ENCODE measurements around the gene BPIFB3. TPM values are rescaled to one million over a fixed set of nuclear protein-coding genes. Genes with fewer than 3 reads are reported as not detected.

BPIFB3 gene
- total RNA-seq, 1 donor from 2014 or later, result not detected

- no peak for TF ChIP-seq CTCF (IDR thresholded peaks at IDR 0.05)
- TF ChIP-seq EZH2 (IDR thresholded peaks at IDR 0.05), result no peak
- no peak for TF ChIP-seq EZH2phosphoT487 (IDR thresholded peaks at IDR 0.05)
- no peaks in the 10 kb centered on the region for H3K9me3 Mint-ChIP-seq
These were observed 26.6 kb upstream of the BPIFB3 start for GRCh38 chr20:33026779-33027759.

GRCh38 chr20:33027769-33028751 is 25.6 kb upstream of the BPIFB3 start:
- H3K9me3 ChIP-seq (ENCODE audit: low read depth), result no peaks in the 10 kb centered on the region
- peaks cover 24% of the 10 kb centered on the region for H3K27me3 ChIP-seq
- Mint-ChIP-seq H3K27ac (no peak overlapping the region), H3K4me3 (no peak overlapping the region), H3K36me3 (no peaks in the 10 kb centered on the region), H3K27me3 (ENCODE audit: insufficient read depth, low read depth) (peaks cover 4% of the 10 kb centered on the region), H3K9me3 (no peaks in the 10 kb centered on the region), H3K4me1 (no peaks in the 10 kb centered on the region)
- no peak overlapping the region for H3K9ac ChIP-seq
- H3K36me3 ChIP-seq, result no peaks in the 10 kb centered on the region
- H3F3A ChIP-seq (ENCODE audit: low read depth), result no peaks in the 10 kb centered on the region
- H3K27ac ChIP-seq, result no peak overlapping the region
- H4K20me1 ChIP-seq (ENCODE audit: low read depth), result no peaks in the 10 kb centered on the region
- no peaks in the 10 kb centered on the region for H3K4me1 ChIP-seq
- no peak for DNase-seq (ENCODE audit: low spot score)
- no peaks in the 10 kb centered on the region for H3K79me2 ChIP-seq (ENCODE audit: low read depth)
- no peak overlapping the region for H2AFZ ChIP-seq (replicated peaks)
- no peak for TF ChIP-seq EZH2 (IDR thresholded peaks at IDR 0.05)
- TF ChIP-seq CTCF (IDR thresholded peaks at IDR 0.05), result no peak
- TF ChIP-seq EZH2phosphoT487 (IDR thresholded peaks at IDR 0.05), result no peak
- no peak overlapping the region for H3K4me2 ChIP-seq
- no peak overlapping the region for H3K4me3 ChIP-seq

More at GRCh38 chr20:33026779-33027759, 26.6 kb upstream of the BPIFB3 start:
- no peak overlapping the region for H3K4me2 ChIP-seq
- H3K4me1 ChIP-seq, result no peaks in the 10 kb centered on the region
- Mint-ChIP-seq H3K4me3 (no peak overlapping the region), H3K4me1 (no peaks in the 10 kb centered on the region), H3K27me3 (ENCODE audit: insufficient read depth, low read depth) (peaks cover 7% of the 10 kb centered on the region), H3K36me3 (no peaks in the 10 kb centered on the region), H3K27ac (no peak overlapping the region)
- H3K27me3 ChIP-seq, result peaks cover 24% of the 10 kb centered on the region
- no peaks in the 10 kb centered on the region for H4K20me1 ChIP-seq (ENCODE audit: low read depth)
- H3K9ac ChIP-seq, result no peak overlapping the region
- H3F3A ChIP-seq (ENCODE audit: low read depth), result no peaks in the 10 kb centered on the region
- no peaks in the 10 kb centered on the region for H3K36me3 ChIP-seq
- H3K27ac ChIP-seq, result no peak overlapping the region
- H3K9me3 ChIP-seq (ENCODE audit: low read depth), result no peaks in the 10 kb centered on the region
- no peaks in the 10 kb centered on the region for H3K79me2 ChIP-seq (ENCODE audit: low read depth)
- H3K4me3 ChIP-seq, result no peak overlapping the region
- no peak for DNase-seq (ENCODE audit: low spot score)
- no peak overlapping the region for H2AFZ ChIP-seq (replicated peaks)

GRCh38 chr20:33028875-33029274 is 24.8 kb upstream of the BPIFB3 start:
- H3F3A ChIP-seq (ENCODE audit: low read depth), result no peaks in the 10 kb centered on the region
- no peak for DNase-seq (ENCODE audit: low spot score)
- no peaks in the 10 kb centered on the region for H3K9me3 Mint-ChIP-seq
- no peak overlapping the region for H3K27ac ChIP-seq
- H3K4me1 Mint-ChIP-seq, result no peaks in the 10 kb centered on the region
- H3K9me3 ChIP-seq (ENCODE audit: low read depth), result no peaks in the 10 kb centered on the region
- H3K36me3 ChIP-seq, result no peaks in the 10 kb centered on the region
- H3K27ac Mint-ChIP-seq, result no peak overlapping the region
- no peak overlapping the region for H3K4me2 ChIP-seq
- no peaks in the 10 kb centered on the region for H3K36me3 Mint-ChIP-seq
- peaks cover 19% of the 10 kb centered on the region for H3K27me3 ChIP-seq
- peaks cover 4% of the 10 kb centered on the region for H3K27me3 Mint-ChIP-seq (ENCODE audit: insufficient read depth, low read depth)
- no peak overlapping the region for H3K9ac ChIP-seq
- H4K20me1 ChIP-seq (ENCODE audit: low read depth), result no peaks in the 10 kb centered on the region
- H3K4me1 ChIP-seq, result no peaks in the 10 kb centered on the region
- H3K4me3 ChIP-seq, result no peak overlapping the region
- H3K4me3 Mint-ChIP-seq, result no peak overlapping the region
- TF ChIP-seq CTCF (IDR thresholded peaks at IDR 0.05), result no peak
- TF ChIP-seq EZH2phosphoT487 (IDR thresholded peaks at IDR 0.05), result no peak
- TF ChIP-seq EZH2 (IDR thresholded peaks at IDR 0.05), result no peak
- no peaks in the 10 kb centered on the region for H3K79me2 ChIP-seq (ENCODE audit: low read depth)
- H2AFZ ChIP-seq (replicated peaks), result no peak overlapping the region

Data from neural progenitor cell (in vitro differentiated cells).